PFSK-1 (cell line): ENCODE results near the gene AOPEP.

Experiments used
- FOXP2 ChIP-seq: optimal IDR thresholded peaks from 2 replicates; pipeline ENCODE3; 2011; ENCODE audit warnings: borderline replicate concordance, control low read depth, inconsistent platforms; ENCODE audit not compliant: insufficient read depth; ENCODE audit errors: extremely low read length, extremely low read depth
- POLR2AphosphoS5 ChIP-seq: IDR thresholded peaks from 2 replicates; pipeline ENCODE4 v1.6.1; 2012; ENCODE audit warnings: low read depth, mild to moderate bottlenecking, control low read depth, low read length, moderate library complexity
- REST ChIP-seq, 2 experiments: IDR thresholded peaks; 2 replicates each; pipeline versions ENCODE4 v1.6.1 to v1.8.0; 2011 to 2012; ENCODE audit warnings: low read depth in 2 of 2, low read length in 2 of 2, control low read depth in 1 of 2, inconsistent platforms in 1 of 2, mild to moderate bottlenecking in 1 of 2, moderate library complexity in 1 of 2; ENCODE audit not compliant: insufficient read depth in 1 of 2
- SIN3A ChIP-seq: IDR thresholded peaks from 2 replicates; pipeline ENCODE4 v1.6.1; 2012; ENCODE audit warnings: mild to moderate bottlenecking, low read length, moderate library complexity, borderline replicate concordance; ENCODE audit not compliant: insufficient read depth
- TAF1 ChIP-seq: IDR thresholded peaks from 2 replicates; pipeline ENCODE4 v1.6.1; 2012; ENCODE audit warnings: low read length, control low read depth, borderline replicate concordance; ENCODE audit not compliant: insufficient read depth

AOPEP gene

DNA sequence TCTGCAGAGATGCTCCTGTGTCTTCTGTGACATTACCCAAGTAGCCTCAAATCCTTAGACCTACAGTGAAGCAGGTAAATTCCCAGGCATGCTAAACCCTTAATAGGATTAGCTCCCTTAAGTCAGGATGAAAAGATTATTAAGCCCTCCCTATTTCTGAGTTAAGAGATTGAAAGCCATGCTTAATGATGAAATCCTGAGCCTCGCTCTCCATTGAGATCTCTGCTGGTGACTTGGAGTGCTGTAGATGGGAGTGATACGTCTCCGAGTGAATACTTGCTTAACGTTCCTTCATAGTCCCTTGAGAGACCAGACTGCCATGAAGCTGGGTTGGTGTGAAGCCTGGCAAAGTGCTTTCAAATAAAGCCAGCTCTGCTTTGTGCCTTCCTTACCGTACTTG lies 34.2 kb downstream of the AOPEP start:
- TF ChIP-seq SIN3A (no peak), FOXP2 (no peak), POLR2AphosphoS5 (no peak), TAF1 (no peak), REST (IDR thresholded peaks at IDR 0.05; ENCODE audit: insufficient read depth in 1 of 2, low read depth in 2 of 2, low read length in 2 of 2) (no peak)

- TF ChIP-seq TAF1: no peak
- no peak for TF ChIP-seq SIN3A
These were observed 35.0 kb downstream of the AOPEP start for GRCh38 chr9:94761481-94761880.

GRCh38 chr9:94767331-94768072 lies 41.0 kb downstream of the AOPEP start:
- TF ChIP-seq SIN3A: no peak
- TF ChIP-seq REST (IDR thresholded peaks at IDR 0.05; ENCODE audit: insufficient read depth in 1 of 2, low read depth in 2 of 2, low read length in 2 of 2): no peak

GRCh38 chr9:94768766-94769165 lies 42.3 kb downstream of the AOPEP start:
- TF ChIP-seq POLR2AphosphoS5: no peak
- TF ChIP-seq TAF1: no peak

DNA sequence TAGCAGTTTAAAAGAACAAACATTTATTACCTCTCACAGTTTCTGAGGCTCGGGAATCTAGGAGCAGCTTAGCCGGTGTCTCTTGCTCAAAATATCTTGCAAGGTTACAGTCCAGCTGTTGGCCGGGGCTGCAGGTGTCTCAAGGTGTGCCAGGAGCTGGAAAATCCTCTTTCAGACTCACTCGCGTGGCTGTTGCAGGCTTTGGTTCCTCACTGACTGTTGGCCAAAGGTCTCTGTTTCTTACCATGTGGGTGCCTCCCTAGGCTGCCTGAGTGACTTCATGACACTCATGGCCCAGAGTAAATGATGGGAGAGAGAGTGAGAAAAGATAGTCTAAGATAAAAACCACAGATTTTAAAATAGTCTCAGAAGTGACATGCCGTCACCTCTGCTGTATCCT lies 43.8 kb downstream of the AOPEP start:
- TF ChIP-seq TAF1: no peak
- no peak for TF ChIP-seq REST (IDR thresholded peaks at IDR 0.05; ENCODE audit: insufficient read depth in 1 of 2, low read depth in 2 of 2, low read length in 2 of 2)
- TF ChIP-seq POLR2AphosphoS5: no peak
- TF ChIP-seq SIN3A: no peak
- no peak for TF ChIP-seq FOXP2

- no peak for TF ChIP-seq FOXP2
- no peak for TF ChIP-seq SIN3A
- no peak for TF ChIP-seq POLR2AphosphoS5
- no peak for TF ChIP-seq TAF1
- no peak for TF ChIP-seq REST (IDR thresholded peaks at IDR 0.05; ENCODE audit: insufficient read depth in 1 of 2, low read depth in 2 of 2, low read length in 2 of 2)
These were observed 44.6 kb downstream of the AOPEP start for GRCh38 chr9:94771096-94771495.
